Measurements from ENCODE around the gene KIF1C. TPM values are rescaled to one million over a fixed set of nuclear protein-coding genes. Genes with fewer than 3 reads are reported as not detected.

The KIF1C gene
- total and polyA plus RNA-seq, 7 donors = 204 to 1,039 (median 624) TPM

- H3K36me3 ChIP-seq (ENCODE audit: insufficient read depth in 1 of 2, low read depth in 1 of 2) = no peaks in the 10 kb centered on the region
- WGBS, 3 donors = 67 to 80% (median 73%) methylated on average over 14 of the region's 14 CpGs
- peaks cover 0 to 11% (median 0%) of the 10 kb centered on the region in 3 donors for H3K27me3 ChIP-seq (ENCODE audit: insufficient read depth in 3 of 3, low read length in 2 of 3)
- ATAC-seq (no peak), DNase-seq (no peak)
- intact Hi-C loops (cut with DNase I) = no loop called here
- H3K4me3 ChIP-seq = no peak overlapping the region
- no peak overlapping the region for H3K27ac ChIP-seq
- H3K4me1 ChIP-seq = no peaks in the 10 kb centered on the region
- no peaks in the 10 kb centered on the region for H3K9me3 ChIP-seq
- TF ChIP-seq CTCF (IDR thresholded peaks at IDR 0.05) = no peak
Measured at GRCh38 chr17:5034651-5035050, 36.9 kb downstream of the KIF1C start.

- Histone ChIP-seq H3K4me3 (peak within 1 kb of the TSS; percentile 23), H3K36me3 (ENCODE audit: insufficient read depth in 1 of 2, low read depth in 1 of 2) (no peaks in the 10 kb centered on the region), H3K27ac (no peak within 1 kb of the TSS), H3K9me3 (no peaks in the 10 kb centered on the region), H3K27me3 (ENCODE audit: insufficient read depth in 3 of 3, low read length in 2 of 3) (peaks cover 0 to 11% (median 0%) of the 10 kb centered on the region in 3 donors), H3K4me1 (no peaks in the 10 kb centered on the region)
- intact Hi-C loops (cut with DNase I) = no loop called here
- WGBS, 3 donors = 6 to 7% (median 6%) methylated on average over 20 to 24 of the region's 24 CpGs
- no peak for DNase-seq
- TF ChIP-seq CTCF (IDR thresholded peaks at IDR 0.05) = no peak
- peak in 1 of 4 donors; percentile 21 for ATAC-seq
Measured at GRCh38 chr17:5035315-5035714, 37.6 kb downstream of the KIF1C start, which contains the start of gene SLC52A1. TSS of gene SLC52A1 (minus strand) at chr17:5035426. CDS start at chr17:5034606, 820 bp downstream.

GRCh38 chr17:5042157-5043022 is 44.6 kb downstream of the KIF1C start:
- Histone ChIP-seq H3K27me3 (ENCODE audit: insufficient read depth in 3 of 3, low read length in 2 of 3) (no peaks in the 10 kb centered on the region), H3K36me3 (ENCODE audit: insufficient read depth in 1 of 2, low read depth in 1 of 2) (no peaks in the 10 kb centered on the region), H3K9me3 (no peaks in the 10 kb centered on the region), H3K27ac (no peak overlapping the region), H3K4me1 (no peaks in the 10 kb centered on the region), H3K4me3 (no peak overlapping the region)
- ATAC-seq (no peak), DNase-seq (no peak)
- WGBS, 3 donors = 86 to 87% (median 86%) methylated on average over 15 of the region's 15 CpGs
- no peak for TF ChIP-seq CTCF (IDR thresholded peaks at IDR 0.05)
- intact Hi-C loops (cut with DNase I) = no loop called here

GRCh38 chr17:5043524-5043923 is 45.8 kb downstream of the KIF1C start:
- no peaks in the 10 kb centered on the region for H3K4me1 ChIP-seq
- no peak for TF ChIP-seq CTCF (IDR thresholded peaks at IDR 0.05)
- H3K27me3 ChIP-seq (ENCODE audit: insufficient read depth in 3 of 3, low read length in 2 of 3) = no peaks in the 10 kb centered on the region
- no peak overlapping the region for H3K4me3 ChIP-seq
- no peak overlapping the region for H3K27ac ChIP-seq
- no peaks in the 10 kb centered on the region for H3K36me3 ChIP-seq (ENCODE audit: insufficient read depth in 1 of 2, low read depth in 1 of 2)
- no peak for ATAC-seq
- DNase-seq = no peak
- no peaks in the 10 kb centered on the region for H3K9me3 ChIP-seq
- 89 to 100% (median 98%) methylated on average over 1 of the region's 1 CpG for WGBS, 3 donors
- intact Hi-C loops (cut with DNase I) = no loop called here

Measured in psoas muscle (tissue), 8 donors.